HEK293 (cell line): ENCODE results near the gene ST6GALNAC6.

ENCODE experiments used
- CTCF ChIA-PET: fragments of 350-600 bp; formaldehyde crosslinking; extraction: SDS; loops from one replicate; lab custom pipeline; 2021; ENCODE audit warnings: antibody characterized with exemption; lab: Yijun Ruan, JAX
- POLR2A ChIA-PET: fragments of 300-600 bp; formaldehyde crosslinking; extraction: SDS; loops from one replicate; lab custom pipeline; 2020; ENCODE audit warnings: antibody characterized with exemption, inconsistent platforms; lab: Yijun Ruan, JAX
- H3K27ac ChIP-seq: fragments of 200-500 bp; sonication (Bioruptor generic); 2 replicates; pipeline ENCODE4 v1.5.1; 2014; ENCODE audit warnings: low read depth, low read length, control low read depth, inconsistent platforms; ENCODE audit errors: extremely low read depth
- H3K36me3 ChIP-seq, 2 experiments: fragments of 200-500 bp in 1 of 2; sonication (Bioruptor generic) in 1 of 2; 1 replicate in 1 of 2; 2 replicates in 1 of 2; pipeline ENCODE4 v1.5.1; 2014 to 2017; ENCODE audit warnings: inconsistent platforms in 2 of 2, low read length in 2 of 2; ENCODE audit not compliant: control insufficient read depth in 2 of 2, insufficient read depth in 1 of 2
- H3K4me1 ChIP-seq: fragments of 200-500 bp; sonication (Bioruptor generic); 2 replicates; pipeline ENCODE4 v1.5.1; 2014; ENCODE audit warnings: mild to moderate bottlenecking, low read length, inconsistent platforms; ENCODE audit not compliant: control insufficient read depth, insufficient read depth
- H3K4me3 ChIP-seq: 2 replicates; pipeline ENCODE4 v1.5.1; 2011; ENCODE audit warnings: low read depth, mild to moderate bottlenecking, control low read depth, low read length, moderate library complexity
- H3K9me3 ChIP-seq: fragments of 200-500 bp; sonication (Bioruptor generic); 2 replicates; pipeline ENCODE4 v1.5.1; 2014; ENCODE audit warnings: low read depth, low read length, inconsistent platforms; ENCODE audit not compliant: control insufficient read depth, insufficient read depth
- ELK4 ChIP-seq: IDR thresholded peaks from 2 replicates; pipeline ENCODE4 v1.6.1; 2011; ENCODE audit warnings: mild to moderate bottlenecking, low read depth, low read length, borderline replicate concordance
- PRDM2 ChIP-seq: fragments of 450-650 bp; formaldehyde crosslinking; IDR thresholded peaks from 2 replicates; pipeline ENCODE4 v1.5.1; 2016; ENCODE audit warnings: missing biosample characterization, missing genetic modification characterization, borderline replicate concordance
- SETDB1 ChIP-seq: IDR thresholded peaks from one replicate; pipeline ENCODE4 v1.6.1; 2017; ENCODE audit warnings: mild to moderate bottlenecking, low read length, moderate library complexity, mixed read lengths; ENCODE audit not compliant: insufficient read length
- ZBTB20 ChIP-seq: fragments of 450-650 bp; formaldehyde crosslinking; IDR thresholded peaks from 2 replicates; pipeline ENCODE4 v1.5.1; 2016; ENCODE audit warnings: missing biosample characterization, missing genetic modification characterization
- ZBTB26 ChIP-seq: fragments of 450-650 bp; formaldehyde crosslinking; optimal IDR thresholded peaks from 2 replicates; pipeline ENCODE3; 2016; ENCODE audit warnings: missing biosample characterization, mild to moderate bottlenecking, missing genetic modification characterization
- ZIC2 ChIP-seq: fragments of 450-650 bp; formaldehyde crosslinking; IDR thresholded peaks from 2 replicates; pipeline ENCODE4 v1.5.1; 2016; ENCODE audit warnings: missing biosample characterization, missing genetic modification characterization
- ZNF121 ChIP-seq: fragments of 450-650 bp; formaldehyde crosslinking; IDR thresholded peaks from 2 replicates; pipeline ENCODE4 v1.5.1; 2016; ENCODE audit warnings: missing biosample characterization, missing genetic modification characterization
- ZNF146 ChIP-seq: fragments of 450-650 bp; formaldehyde crosslinking; IDR thresholded peaks from 2 replicates; pipeline ENCODE4 v1.5.1; 2016; ENCODE audit warnings: missing biosample characterization, missing genetic modification characterization
- ZNF19 ChIP-seq: fragments of 450-650 bp; formaldehyde crosslinking; IDR thresholded peaks from 2 replicates; pipeline ENCODE4; 2016; ENCODE audit warnings: missing biosample characterization, missing genetic modification characterization, low read depth
- ZNF266 ChIP-seq: fragments of 450-650 bp; formaldehyde crosslinking; IDR thresholded peaks from 2 replicates; pipeline ENCODE4 v1.5.1; 2016; ENCODE audit warnings: missing biosample characterization, missing genetic modification characterization, low read depth
- ZNF335 ChIP-seq: fragments of 450-650 bp; formaldehyde crosslinking; conservative IDR thresholded peaks from 2 replicates; pipeline ENCODE4 v1.5.1; 2016; ENCODE audit warnings: missing biosample characterization, missing genetic modification characterization
- ZNF48 ChIP-seq: fragments of 450-650 bp; formaldehyde crosslinking; IDR thresholded peaks from 2 replicates; pipeline ENCODE4 v1.5.1; 2016; ENCODE audit warnings: missing biosample characterization, missing genetic modification characterization
- ZNF488 ChIP-seq: fragments of 450-650 bp; formaldehyde crosslinking; IDR thresholded peaks from 2 replicates; pipeline ENCODE4 v1.5.1; 2016; ENCODE audit warnings: missing biosample characterization, missing genetic modification characterization
- ZNF580 ChIP-seq: fragments of 450-650 bp; formaldehyde crosslinking; IDR thresholded peaks from 2 replicates; pipeline ENCODE4 v1.5.1; 2016; ENCODE audit warnings: missing biosample characterization, missing genetic modification characterization
- ZNF610 ChIP-seq: fragments of 450-650 bp; formaldehyde crosslinking; IDR thresholded peaks from 2 replicates; pipeline ENCODE4 v1.5.1; 2016; ENCODE audit warnings: missing biosample characterization, missing genetic modification characterization, borderline replicate concordance
- ZNF626 ChIP-seq: fragments of 450-650 bp; sonication (Bioruptor Pico); formaldehyde crosslinking; IDR thresholded peaks from 2 replicates; pipeline ENCODE4 v1.5.1; 2018; ENCODE audit warnings: missing biosample characterization, missing genetic modification characterization, inconsistent platforms
- ZNF654 ChIP-seq: fragments of 450-650 bp; formaldehyde crosslinking; IDR thresholded peaks from 2 replicates; pipeline ENCODE4 v1.5.1; 2016; ENCODE audit warnings: low read depth, missing biosample characterization, missing genetic modification characterization
- ZNF692 ChIP-seq: fragments of 450-650 bp; formaldehyde crosslinking; IDR thresholded peaks from 2 replicates; pipeline ENCODE4 v1.5.1; 2016; ENCODE audit warnings: missing biosample characterization, missing genetic modification characterization
- ZNF701 ChIP-seq: fragments of 450-650 bp; formaldehyde crosslinking; IDR thresholded peaks from 2 replicates; pipeline ENCODE4 v1.5.1; 2016; ENCODE audit warnings: missing biosample characterization, missing genetic modification characterization
- ZNF747 ChIP-seq: fragments of 450-650 bp; formaldehyde crosslinking; IDR thresholded peaks from 2 replicates; pipeline ENCODE4 v1.5.1; 2016; ENCODE audit warnings: missing biosample characterization, missing genetic modification characterization
- ZNF792 ChIP-seq: fragments of 450-650 bp; formaldehyde crosslinking; IDR thresholded peaks from 2 replicates; pipeline ENCODE4 v1.5.1; 2016; ENCODE audit warnings: missing biosample characterization, missing genetic modification characterization
- ZNF843 ChIP-seq: fragments of 450-650 bp; formaldehyde crosslinking; IDR thresholded peaks from 2 replicates; pipeline ENCODE4 v1.5.1; 2016; ENCODE audit warnings: missing biosample characterization, missing genetic modification characterization

The ST6GALNAC6 gene

GRCh38 chr9:127917603-127918002 is 18.2 kb upstream of the ST6GALNAC6 start (continued):
- no peak for TF ChIP-seq PRDM2 (tag by site-specific recombination)
- TF ChIP-seq ZNF692 (tag by site-specific recombination): no peak
- TF ChIP-seq ELK4: no peak
- TF ChIP-seq ZNF610 (tag by site-specific recombination): no peak
- TF ChIP-seq ZNF580 (tag by site-specific recombination): no peak
- TF ChIP-seq ZNF19 (tag by site-specific recombination): no peak

GRCh38 chr9:127916720-127917581 is 17.5 kb upstream of the ST6GALNAC6 start, which contains the start of gene ST6GALNAC4:
Gene ST6GALNAC4, minus strand, starts transcription at chr9:127917041. Its CDS starts 622 bp downstream, at chr9:127916419.
- Histone ChIP-seq H3K9me3 (no peaks in the 10 kb centered on the region), H3K36me3 (peaks cover 0 to 16% of the 10 kb centered on the region in 2 experiments; a peak in 1 of 3 replicates), H3K27ac (no peak within 1 kb of the TSS), H3K4me3 (peak within 1 kb of the TSS; percentile 43), H3K4me1 (peaks cover 3% of the 10 kb centered on the region; the same call in 1 of the 2 replicates)
- CTCF ChIA-PET: interaction anchor here (0.6 to 8.1 kb wide), 8 partner anchors 47 to 327 kb away, joined by 3 to 46 read pairs (median 3); partner anchors contain the start of gene TOR2A
- POLR2A ChIA-PET: interaction anchor here (0.5 to 1.8 kb wide), 12 partner anchors 10 to 1417 kb away, joined by 3 to 9 read pairs (median 4); partner anchors contain the start of genes PIP5KL1 and ST6GALNAC6
- TF ChIP-seq ZNF266 (tag by site-specific recombination): no peak
- TF ChIP-seq ZNF843 (tag by site-specific recombination): no peak
- TF ChIP-seq ZNF48 (tag by site-specific recombination): no peak
- no peak for TF ChIP-seq ZNF701
- TF ChIP-seq ZNF121 (tag by site-specific recombination): no peak
- TF ChIP-seq ZNF654 (tag by site-specific recombination): no peak
- TF ChIP-seq ZNF335 (tag by site-specific recombination): peak; percentile 67
- no peak for TF ChIP-seq ZIC2 (tag by site-specific recombination)
- no peak for TF ChIP-seq ZNF146 (tag by site-specific recombination)
- TF ChIP-seq ZNF488 (tag by site-specific recombination): no peak
- peak; percentile 45; the same call in 1 of the 2 replicates for TF ChIP-seq ZBTB20 (tag by site-specific recombination)
- no peak for TF ChIP-seq SETDB1
- TF ChIP-seq ZNF626: no peak
- TF ChIP-seq ZNF792 (tag by site-specific recombination): no peak
- no peak for TF ChIP-seq ZNF747 (tag by site-specific recombination)
- TF ChIP-seq ZBTB26 (tag by site-specific recombination): peak; percentile 38
